GM19395 (cell line): ENCODE measurements around the gene RNLS.
A peak's percentile ranks its signal among the peaks of the same experiment; 100 is the strongest.

Experiments
- ATAC-seq: cut with Tn5 transposase; IDR thresholded peaks from one replicate; pipeline ENCODE4 v1.9.1; 2021; ENCODE audit warnings: mild to moderate bottlenecking, moderate library complexity; ENCODE audit not compliant: unreplicated experiment

RNLS gene

GRCh38 chr10:88582806-88583583, at the start of gene RNLS:
TSS of gene RNLS (minus strand) at chr10:88583318.
- ATAC-seq = peak; percentile 84

DNA sequence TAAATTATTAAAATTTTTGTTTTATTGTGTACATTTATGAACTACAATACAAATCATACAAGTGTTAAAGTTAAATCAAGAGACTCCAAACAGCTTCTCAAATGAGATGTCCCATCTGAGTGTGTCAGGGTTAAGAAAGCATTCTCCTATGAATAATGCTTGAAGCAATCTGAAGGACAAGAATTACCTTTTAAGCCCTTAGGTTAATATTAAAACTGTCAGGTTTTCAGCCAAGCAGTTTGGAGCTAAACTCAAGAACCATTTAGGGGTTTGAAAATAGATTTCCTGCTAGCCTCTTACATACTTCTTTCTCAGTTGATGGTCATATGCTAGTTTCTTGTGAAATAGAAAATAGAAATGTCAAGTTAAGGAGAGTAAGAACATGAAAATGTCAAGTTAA, 41.7 kb upstream of the RNLS start:
- no peak for ATAC-seq

DNA sequence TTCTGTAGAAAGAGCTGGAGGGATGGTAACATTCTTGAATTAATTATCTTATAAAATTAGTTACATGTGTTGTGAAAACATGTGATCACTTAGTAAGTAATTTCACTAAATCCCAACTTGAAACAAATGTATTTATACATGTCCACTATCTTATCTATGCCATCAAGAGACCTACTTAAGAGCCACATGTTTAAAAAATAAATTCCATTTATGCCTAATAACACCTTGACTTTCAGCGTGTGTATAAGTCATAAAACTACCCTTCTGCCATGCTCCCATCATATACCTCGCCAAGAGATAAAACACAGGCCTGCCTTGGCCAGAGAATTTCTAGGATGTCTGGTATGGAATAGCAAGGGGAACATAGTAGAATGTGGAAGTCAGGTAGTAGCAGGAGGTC, 40.7 kb upstream of the RNLS start:
- no peak for ATAC-seq

- ATAC-seq = no peak
Observed at GRCh38 chr10:88620441-88620840, 37.3 kb upstream of the RNLS start.

DNA sequence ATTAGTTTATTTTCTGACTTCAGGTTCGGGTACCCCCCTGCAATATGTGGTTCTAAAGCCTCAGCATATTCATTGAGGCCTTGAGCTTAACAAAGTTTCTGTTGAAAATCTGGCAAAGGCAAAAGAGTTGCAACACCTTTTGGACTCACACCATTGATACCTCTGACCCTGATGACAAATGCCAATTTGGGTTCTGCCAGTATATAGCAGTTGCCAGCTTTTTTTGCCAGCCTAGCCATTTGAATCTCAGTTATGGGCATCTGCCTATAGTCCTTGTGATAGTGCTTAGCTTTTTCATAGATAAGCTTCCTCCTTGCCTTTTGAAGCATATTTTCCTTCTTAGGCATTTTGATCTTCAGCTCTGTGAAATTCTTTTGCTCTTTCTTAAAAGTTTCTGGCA, 35.4 kb upstream of the RNLS start:
- ATAC-seq = no peak

DNA sequence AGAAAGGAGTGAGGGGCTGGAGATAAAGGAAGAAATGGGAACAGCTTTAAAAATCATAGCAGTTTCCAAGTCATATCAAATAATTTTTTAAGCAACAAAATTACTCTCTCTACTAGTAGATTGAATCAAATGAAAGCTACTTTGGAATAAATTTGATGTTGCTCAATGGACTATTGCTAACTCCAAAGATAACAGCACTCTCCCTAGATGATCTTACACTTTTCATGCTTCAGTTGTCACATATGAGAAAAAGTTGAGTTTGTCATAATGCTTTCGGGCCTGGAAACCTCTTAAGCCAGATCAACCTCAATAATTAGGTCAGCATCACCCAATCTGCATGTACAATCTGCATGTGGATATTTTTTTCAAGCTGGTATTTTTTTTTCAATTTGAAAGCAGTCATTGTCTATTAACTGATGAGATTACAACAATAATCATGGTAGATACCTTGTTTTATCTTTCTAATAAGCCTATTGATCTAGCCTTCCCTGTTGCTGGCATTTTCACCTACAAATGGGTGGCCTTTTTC, 34.7 kb upstream of the RNLS start:
- no peak for ATAC-seq

GRCh38 chr10:88616250-88616977, 33.3 kb upstream of the RNLS start:
- ATAC-seq = no peak

- ATAC-seq = no peak
Observed at GRCh38 chr10:88608780-88609179, 25.7 kb upstream of the RNLS start.

DNA sequence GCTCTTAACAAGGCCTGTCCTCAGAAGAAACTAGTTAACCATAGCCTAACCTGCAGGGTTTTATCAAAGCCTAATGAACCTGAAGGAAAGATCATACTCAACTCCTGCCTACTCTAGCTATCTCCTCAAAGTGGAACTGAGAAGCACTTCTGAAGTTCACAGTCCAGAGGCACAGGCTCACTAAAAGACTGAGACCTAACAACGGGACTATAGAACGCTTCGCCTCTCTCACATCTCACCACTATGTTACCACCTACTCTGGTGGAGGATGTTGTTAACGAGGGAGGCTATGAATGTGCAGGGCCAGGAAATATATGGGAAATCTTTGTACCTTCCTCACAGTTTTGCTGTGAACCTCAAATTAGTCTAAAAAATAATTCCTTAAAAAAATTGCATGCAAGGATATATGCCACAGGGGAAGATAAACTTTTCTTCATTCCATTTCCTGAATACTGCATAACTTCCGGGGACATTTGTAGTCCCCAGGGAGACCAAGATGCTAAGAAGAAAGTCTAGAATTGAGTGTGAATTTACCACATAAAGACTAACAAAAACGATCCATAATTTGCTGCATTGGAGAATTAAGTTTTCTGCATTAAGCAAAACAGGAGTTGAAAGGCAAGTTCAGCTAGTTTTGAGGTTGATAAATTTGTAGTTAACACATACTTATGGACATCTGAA, 25.1 kb upstream of the RNLS start:
- ATAC-seq = peak; percentile 82

DNA sequence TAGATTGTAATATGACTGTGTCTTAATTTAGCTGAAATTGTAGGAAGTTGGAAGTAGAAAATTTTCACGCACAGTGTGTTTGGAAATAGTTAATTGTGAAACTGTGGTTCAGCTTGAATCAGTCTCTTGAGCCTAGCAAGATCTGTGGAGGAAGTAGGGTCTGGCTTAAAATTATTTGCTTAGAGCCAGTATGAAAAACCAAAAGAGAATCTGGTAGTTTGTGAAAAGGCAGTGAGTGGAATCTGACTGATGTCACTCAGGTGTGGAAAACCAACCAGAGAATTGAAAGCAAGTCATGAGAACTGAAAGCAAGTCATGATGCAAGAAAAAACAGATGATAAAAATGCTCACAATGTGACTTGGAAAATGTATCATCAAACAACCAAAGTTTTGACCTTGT, 14.9 kb upstream of the RNLS start:
- peak; percentile 86 for ATAC-seq

- no peak for ATAC-seq
Observed at GRCh38 chr10:88594482-88594881, 11.4 kb upstream of the RNLS start.

DNA sequence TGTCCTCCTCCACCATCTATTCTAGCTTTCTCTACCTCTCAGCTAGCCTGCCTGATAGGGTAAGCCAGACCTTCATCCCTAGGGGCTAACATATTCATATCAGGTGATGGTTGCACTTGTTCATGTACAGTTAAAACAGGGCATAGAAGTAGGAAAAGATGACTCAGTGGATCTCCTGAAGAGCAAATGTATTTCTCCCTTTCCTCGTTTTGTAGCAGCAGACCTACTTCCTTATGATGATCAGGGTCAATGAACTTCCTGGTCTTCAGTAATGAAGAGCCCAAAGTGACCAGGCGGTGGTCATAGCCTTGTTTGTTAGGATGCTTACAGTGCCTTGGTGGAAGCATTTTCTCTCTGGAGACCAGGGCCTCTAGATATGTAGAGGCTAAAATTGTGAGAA, 9.8 kb upstream of the RNLS start:
- ATAC-seq = no peak

- ATAC-seq = no peak
Observed at GRCh38 chr10:88592381-88592780, 9.3 kb upstream of the RNLS start.

- no peak for ATAC-seq
Observed at GRCh38 chr10:88586462-88586861, 3.3 kb upstream of the RNLS start, which contains the start of gene LIPJ. TSS of gene LIPJ (plus strand) at chr10:88586762. CDS start at chr10:88590688, 3,926 bp downstream.

GRCh38 chr10:88583584-88583957, 453 bp upstream of the RNLS start:
- ATAC-seq = no peak

- ATAC-seq = no peak
Observed at GRCh38 chr10:88582411-88582805, 710 bp downstream of the RNLS start.

- ATAC-seq = no peak
Observed at GRCh38 chr10:88565072-88565471, 18.0 kb downstream of the RNLS start.

DNA sequence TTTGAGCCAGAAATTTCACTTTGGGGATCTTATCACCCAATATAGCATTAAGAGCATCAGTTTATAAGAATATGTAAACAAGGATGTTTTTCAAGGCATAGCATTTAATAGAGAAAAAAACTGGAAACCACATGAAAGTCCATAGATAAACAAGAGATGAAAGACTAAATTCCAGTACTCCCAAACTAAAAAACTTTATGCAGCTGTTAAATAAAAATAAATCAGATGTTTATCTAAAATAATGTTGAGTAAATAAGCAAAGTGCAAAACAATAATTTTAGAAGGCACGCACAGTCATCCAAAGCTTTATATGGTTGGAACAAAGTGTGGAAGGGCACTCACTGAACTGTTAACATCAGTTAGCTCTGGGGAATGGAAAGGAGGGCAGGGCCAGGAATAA, 21.0 kb downstream of the RNLS start:
- no peak for ATAC-seq

DNA sequence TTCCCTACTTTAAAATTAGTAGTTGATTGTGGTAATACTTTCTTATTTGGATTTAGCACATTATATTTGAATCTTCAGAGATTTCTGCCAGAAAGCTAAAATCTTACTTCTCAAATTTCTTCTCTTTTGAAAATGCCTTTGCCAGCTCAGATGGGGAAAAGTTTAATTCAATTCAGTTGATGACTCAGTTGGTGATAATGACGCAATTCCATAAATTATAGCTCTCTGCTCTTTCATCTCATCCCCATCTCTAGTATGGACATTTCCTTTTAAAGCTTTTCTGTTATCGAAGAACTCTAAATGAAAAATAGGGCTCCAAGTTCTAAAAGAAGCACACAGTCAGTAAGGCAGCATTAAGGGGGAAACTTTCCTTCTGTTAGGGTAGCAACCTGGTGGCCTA, 25.5 kb downstream of the RNLS start:
- ATAC-seq = no peak

DNA sequence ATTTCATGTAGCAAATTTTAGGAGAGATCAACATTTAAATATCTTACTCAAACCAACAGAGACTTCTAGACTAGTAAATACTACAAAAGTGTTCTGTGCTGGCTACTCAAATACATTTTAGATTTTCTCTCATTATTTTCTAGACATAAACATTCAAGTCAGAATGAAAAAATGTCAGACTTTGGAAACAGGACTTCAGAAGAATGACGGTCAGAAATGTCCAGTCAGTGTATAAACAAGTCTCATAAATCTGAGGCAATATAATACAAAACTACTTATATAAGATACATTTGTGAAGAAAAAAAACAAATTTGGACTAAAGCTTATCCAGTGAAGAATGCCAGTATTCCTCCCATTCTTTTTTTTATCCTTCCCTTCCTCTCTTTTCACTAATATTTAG, 25.9 kb downstream of the RNLS start:
- no peak for ATAC-seq

DNA sequence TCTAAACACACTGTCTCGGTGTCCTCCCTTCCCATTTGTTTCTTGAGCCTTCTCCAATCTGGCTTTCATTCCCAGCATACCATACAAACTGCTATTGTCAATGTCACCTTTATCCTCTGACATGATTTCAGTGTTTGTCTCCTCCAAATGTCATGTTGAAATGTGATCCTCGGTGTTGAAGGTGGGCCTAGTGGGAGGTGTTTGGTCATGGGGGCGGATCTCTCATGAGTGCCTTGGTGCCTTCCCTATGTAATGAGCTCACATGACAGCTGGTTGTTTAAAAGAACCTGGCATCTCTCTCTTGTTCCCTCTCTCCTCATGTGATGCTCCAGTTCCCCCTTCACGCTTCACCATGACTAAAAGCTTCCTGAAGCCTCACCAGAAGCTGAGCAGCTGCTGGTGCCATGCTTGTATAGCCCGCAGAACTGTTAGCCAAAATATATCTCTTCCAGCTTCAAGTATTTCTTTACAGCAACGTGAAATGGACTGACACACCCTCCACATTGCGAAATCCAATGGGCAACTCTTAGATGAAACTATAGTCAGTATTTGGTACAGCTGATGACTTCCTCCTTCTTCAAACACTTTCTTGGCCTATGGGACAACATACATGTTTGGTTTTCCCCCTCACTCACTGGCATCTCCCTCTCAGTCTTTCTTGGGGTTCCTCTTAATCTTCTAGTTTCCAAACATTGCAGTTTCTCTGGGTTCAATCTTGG, 27.8 kb downstream of the RNLS start:
- no peak for ATAC-seq
